ENCODE measurements around the gene PSRC1. TPM values are rescaled to one million over a fixed set of nuclear protein-coding genes. Genes with fewer than 3 reads are reported as not detected.
A peak's percentile ranks its signal among the peaks of the same experiment; 100 is the strongest.
"Not testable (repeated sequence)": the region's sequence is repeated elsewhere in the genome, so short reads cannot be mapped to it uniquely, and the experiment has no call there.

Gene PSRC1
- polyA plus RNA-seq, 2 donors = 6.3 to 10.4 TPM

GRCh38 chr1:109312246-109312645 lies 29.3 kb upstream of the PSRC1 start:
- WGBS, 2 donors = 83 to 88% methylated on average over 2 of the region's 2 CpGs

GRCh38 chr1:109309347-109309746 lies 26.4 kb upstream of the PSRC1 start:
- 67 to 77% methylated on average over 2 of the region's 2 CpGs for WGBS, 2 donors
- Histone ChIP-seq H3K36me3 (ENCODE audit: control insufficient read depth in 2 of 2, insufficient read depth in 2 of 2, low read length in 1 of 2) (peaks cover 0 to 5% of the 10 kb centered on the region in 2 donors), H3K9me3 (ENCODE audit: control insufficient read depth in 2 of 2, insufficient read depth in 1 of 2, low read depth in 1 of 2, low read length in 1 of 2) (no peaks in the 10 kb centered on the region), H3K27ac (ENCODE audit: low read depth in 2 of 2, low read length in 1 of 2) (no peak overlapping the region), H3K27me3 (ENCODE audit: control insufficient read depth in 1 of 2, insufficient read depth in 2 of 2, low read length in 2 of 2) (no peaks in the 10 kb centered on the region), H3K4me1 (ENCODE audit: control insufficient read depth in 2 of 2, insufficient read depth in 2 of 2, low read length in 1 of 2) (no peaks in the 10 kb centered on the region), H3K4me3 (ENCODE audit: low read depth in 1 of 2, low read length in 2 of 2) (no peak overlapping the region)

More at GRCh38 chr1:109312246-109312645, 29.3 kb upstream of the PSRC1 start:
- no peaks in the 10 kb centered on the region for H3K27me3 ChIP-seq (ENCODE audit: control insufficient read depth in 1 of 2, insufficient read depth in 2 of 2, low read length in 2 of 2)
- peaks cover 0 to 10% of the 10 kb centered on the region in 2 donors for H3K36me3 ChIP-seq (ENCODE audit: control insufficient read depth in 2 of 2, insufficient read depth in 2 of 2, low read length in 1 of 2)
- no peak overlapping the region for H3K27ac ChIP-seq (ENCODE audit: low read depth in 2 of 2, low read length in 1 of 2)
- no peaks in the 10 kb centered on the region for H3K9me3 ChIP-seq (ENCODE audit: control insufficient read depth in 2 of 2, insufficient read depth in 1 of 2, low read depth in 1 of 2, low read length in 1 of 2)
- no peaks in the 10 kb centered on the region for H3K4me1 ChIP-seq (ENCODE audit: control insufficient read depth in 2 of 2, insufficient read depth in 2 of 2, low read length in 1 of 2)
- no peak overlapping the region for H3K4me3 ChIP-seq (ENCODE audit: low read depth in 1 of 2, low read length in 2 of 2)

- Histone ChIP-seq H3K36me3 (ENCODE audit: control insufficient read depth in 2 of 2, insufficient read depth in 2 of 2, low read length in 1 of 2) (peaks cover 0 to 2% of the 10 kb centered on the region in 2 donors), H3K4me3 (ENCODE audit: low read depth in 1 of 2, low read length in 2 of 2) (no peak overlapping the region), H3K27me3 (ENCODE audit: control insufficient read depth in 1 of 2, insufficient read depth in 2 of 2, low read length in 2 of 2) (no peaks in the 10 kb centered on the region), H3K9me3 (ENCODE audit: control insufficient read depth in 2 of 2, insufficient read depth in 1 of 2, low read depth in 1 of 2, low read length in 1 of 2) (no peaks in the 10 kb centered on the region), H3K27ac (ENCODE audit: low read depth in 2 of 2, low read length in 1 of 2) (peak overlapping the region in 1 of 2 donors; percentile 27), H3K4me1 (ENCODE audit: control insufficient read depth in 2 of 2, insufficient read depth in 2 of 2, low read length in 1 of 2) (no peaks in the 10 kb centered on the region)
- WGBS, 2 donors = 56 to 62% methylated on average over 14 of the region's 14 CpGs
Measured at GRCh38 chr1:109307274-109308021, 24.5 kb upstream of the PSRC1 start.

- WGBS, 2 donors = 66 to 74% methylated on average over 7 of the region's 7 CpGs
Measured at GRCh38 chr1:109306832-109307273, 23.9 kb upstream of the PSRC1 start, which contains the start of gene MYBPHL. TSS of gene MYBPHL (minus strand) at chr1:109307011. CDS start at chr1:109306991, 20 bp downstream.

GRCh38 chr1:109305991-109306390 lies 23.0 kb upstream of the PSRC1 start:
- 58 to 64% methylated on average over 10 of the region's 10 CpGs for WGBS, 2 donors
- not testable (repeated sequence) for H3K27me3 ChIP-seq (ENCODE audit: control insufficient read depth in 1 of 2, insufficient read depth in 2 of 2, low read length in 2 of 2); H3K4me3 ChIP-seq (ENCODE audit: low read depth in 1 of 2, low read length in 2 of 2); H3K9me3 ChIP-seq (ENCODE audit: control insufficient read depth in 2 of 2, insufficient read depth in 1 of 2, low read depth in 1 of 2, low read length in 1 of 2); H3K4me1 ChIP-seq (ENCODE audit: control insufficient read depth in 2 of 2, insufficient read depth in 2 of 2, low read length in 1 of 2); H3K36me3 ChIP-seq (ENCODE audit: control insufficient read depth in 2 of 2, insufficient read depth in 2 of 2, low read length in 1 of 2)
- peak overlapping the region in 1 of 2 donors; percentile 16 for H3K27ac ChIP-seq (ENCODE audit: low read depth in 2 of 2, low read length in 1 of 2)

More at GRCh38 chr1:109306832-109307273, 23.9 kb upstream of the PSRC1 start, which contains the start of gene MYBPHL:
- no peaks in the 10 kb centered on the region for H3K9me3 ChIP-seq (ENCODE audit: control insufficient read depth in 2 of 2, insufficient read depth in 1 of 2, low read depth in 1 of 2, low read length in 1 of 2)
- H3K4me1 ChIP-seq (ENCODE audit: control insufficient read depth in 2 of 2, insufficient read depth in 2 of 2, low read length in 1 of 2) = no peaks in the 10 kb centered on the region
- no peak within 1 kb of the TSS for H3K4me3 ChIP-seq (ENCODE audit: low read depth in 1 of 2, low read length in 2 of 2)
- H3K36me3 ChIP-seq (ENCODE audit: control insufficient read depth in 2 of 2, insufficient read depth in 2 of 2, low read length in 1 of 2) = peaks cover 0 to 2% of the 10 kb centered on the region in 2 donors
- no peaks in the 10 kb centered on the region for H3K27me3 ChIP-seq (ENCODE audit: control insufficient read depth in 1 of 2, insufficient read depth in 2 of 2, low read length in 2 of 2)
- H3K27ac ChIP-seq (ENCODE audit: low read depth in 2 of 2, low read length in 1 of 2) = peak within 1 kb of the TSS; percentile 16 to 27

GRCh38 chr1:109304226-109304920 lies 21.4 kb upstream of the PSRC1 start:
- no peaks in the 10 kb centered on the region for H3K36me3 ChIP-seq (ENCODE audit: control insufficient read depth in 2 of 2, insufficient read depth in 2 of 2, low read length in 1 of 2)
- no peaks in the 10 kb centered on the region for H3K9me3 ChIP-seq (ENCODE audit: control insufficient read depth in 2 of 2, insufficient read depth in 1 of 2, low read depth in 1 of 2, low read length in 1 of 2)
- H3K4me3 ChIP-seq (ENCODE audit: low read depth in 1 of 2, low read length in 2 of 2) = no peak overlapping the region
- peak overlapping the region in 1 of 2 donors; percentile 15 for H3K27ac ChIP-seq (ENCODE audit: low read depth in 2 of 2, low read length in 1 of 2)
- peaks cover 0 to 3% of the 10 kb centered on the region in 2 donors for H3K4me1 ChIP-seq (ENCODE audit: control insufficient read depth in 2 of 2, insufficient read depth in 2 of 2, low read length in 1 of 2)
- no peaks in the 10 kb centered on the region for H3K27me3 ChIP-seq (ENCODE audit: control insufficient read depth in 1 of 2, insufficient read depth in 2 of 2, low read length in 2 of 2)
- whole genome bisulfite sequencing, 2 donors = 55 to 69% methylated on average over 8 of the region's 8 CpGs

- Histone ChIP-seq H3K27ac (ENCODE audit: low read depth in 2 of 2, low read length in 1 of 2) (no peak overlapping the region), H3K4me1 (ENCODE audit: control insufficient read depth in 2 of 2, insufficient read depth in 2 of 2, low read length in 1 of 2) (peaks cover 0 to 6% of the 10 kb centered on the region in 2 donors), H3K27me3 (ENCODE audit: control insufficient read depth in 1 of 2, insufficient read depth in 2 of 2, low read length in 2 of 2) (no peaks in the 10 kb centered on the region), H3K4me3 (ENCODE audit: low read depth in 1 of 2, low read length in 2 of 2) (no peak overlapping the region), H3K9me3 (ENCODE audit: control insufficient read depth in 2 of 2, insufficient read depth in 1 of 2, low read depth in 1 of 2, low read length in 1 of 2) (no peaks in the 10 kb centered on the region), H3K36me3 (ENCODE audit: control insufficient read depth in 2 of 2, insufficient read depth in 2 of 2, low read length in 1 of 2) (no peaks in the 10 kb centered on the region)
- 81 to 84% methylated on average over 5 of the region's 5 CpGs for WGBS, 2 donors
Measured at GRCh38 chr1:109301874-109302273, 18.9 kb upstream of the PSRC1 start.

GRCh38 chr1:109300650-109301151 lies 17.8 kb upstream of the PSRC1 start:
- 85 to 86% methylated on average over 16 of the region's 16 CpGs for WGBS, 2 donors
- H3K4me1 ChIP-seq (ENCODE audit: control insufficient read depth in 2 of 2, insufficient read depth in 2 of 2, low read length in 1 of 2) = peaks cover 0 to 9% of the 10 kb centered on the region in 2 donors
- H3K27me3 ChIP-seq (ENCODE audit: control insufficient read depth in 1 of 2, insufficient read depth in 2 of 2, low read length in 2 of 2) = no peaks in the 10 kb centered on the region
- no peaks in the 10 kb centered on the region for H3K9me3 ChIP-seq (ENCODE audit: control insufficient read depth in 2 of 2, insufficient read depth in 1 of 2, low read depth in 1 of 2, low read length in 1 of 2)
- no peaks in the 10 kb centered on the region for H3K36me3 ChIP-seq (ENCODE audit: control insufficient read depth in 2 of 2, insufficient read depth in 2 of 2, low read length in 1 of 2)
- no peak overlapping the region for H3K4me3 ChIP-seq (ENCODE audit: low read depth in 1 of 2, low read length in 2 of 2)
- no peak overlapping the region for H3K27ac ChIP-seq (ENCODE audit: low read depth in 2 of 2, low read length in 1 of 2)

GRCh38 chr1:109299558-109300343 lies 16.8 kb upstream of the PSRC1 start:
- no peaks in the 10 kb centered on the region for H3K36me3 ChIP-seq (ENCODE audit: control insufficient read depth in 2 of 2, insufficient read depth in 2 of 2, low read length in 1 of 2)
- 73 to 78% methylated on average over 20 of the region's 20 CpGs for WGBS, 2 donors
- no peaks in the 10 kb centered on the region for H3K9me3 ChIP-seq (ENCODE audit: control insufficient read depth in 2 of 2, insufficient read depth in 1 of 2, low read depth in 1 of 2, low read length in 1 of 2)
- H3K27ac ChIP-seq (ENCODE audit: low read depth in 2 of 2, low read length in 1 of 2) = peak overlapping the region in 1 of 2 donors; percentile 34
- no peak overlapping the region for H3K4me3 ChIP-seq (ENCODE audit: low read depth in 1 of 2, low read length in 2 of 2)
- H3K27me3 ChIP-seq (ENCODE audit: control insufficient read depth in 1 of 2, insufficient read depth in 2 of 2, low read length in 2 of 2) = no peaks in the 10 kb centered on the region
- peaks cover 0 to 9% of the 10 kb centered on the region in 2 donors for H3K4me1 ChIP-seq (ENCODE audit: control insufficient read depth in 2 of 2, insufficient read depth in 2 of 2, low read length in 1 of 2)
